H1 (cell line): ENCODE measurements around the gene KATNA1. TPM values are rescaled to one million over a fixed set of nuclear protein-coding genes. Genes with fewer than 3 reads are reported as not detected.

Experiments
- CTCF ChIA-PET: fragments of 300-600 bp; sonication (Branson Sonifier 250); formaldehyde crosslinking; loops from one replicate; lab custom pipeline; 2021; ENCODE audit not compliant: partially characterized antibody; lab: Charles Lee
- POLR2A ChIA-PET: fragments of 300-600 bp; sonication (Branson Sonifier 250); formaldehyde crosslinking; loops from one replicate; lab custom pipeline; 2021; ENCODE audit warnings: inconsistent platforms; ENCODE audit not compliant: partially characterized antibody; lab: Charles Lee
- DNase-seq, 2 experiments: peaks; one replicate each; pipeline versions ENCODE4 v3.0.0 to v3.0.0-alpha.2; 2010 to 2022; ENCODE audit warnings: low spot score in 2 of 2, low read depth in 1 of 2, mixed read lengths in 1 of 2
- FAIRE-seq: peaks from 2 replicates; lab custom pipeline; 2011; peaks lifted over from hg19 to GRCh38; lab: Jason Lieb, UNC
- H2AFZ ChIP-seq: 2 replicates; pipeline ENCODE4 v1.8.1; 2012; ENCODE audit warnings: low read length, inconsistent platforms
- H2AK5ac ChIP-seq: 2 replicates; pipeline ENCODE4 v1.6.1; 2013; ENCODE audit warnings: low read depth, low read length
- H2BK120ac ChIP-seq: replicated peaks from 2 replicates; pipeline ENCODE3; 2013; ENCODE audit warnings: low read depth, low read length, inconsistent platforms
- H2BK12ac ChIP-seq: 2 replicates; pipeline ENCODE4 v1.6.1; 2013; ENCODE audit warnings: low read depth, low read length
- H2BK15ac ChIP-seq: 2 replicates; pipeline ENCODE4 v1.6.1; 2013; ENCODE audit warnings: low read length
- H2BK20ac ChIP-seq: 2 replicates; pipeline ENCODE4 v1.6.1; 2013; ENCODE audit warnings: low read length
- H2BK5ac ChIP-seq: 2 replicates; pipeline ENCODE4 v1.6.1; 2013; ENCODE audit warnings: low read depth, low read length
- H3K14ac ChIP-seq: 2 replicates; pipeline ENCODE4 v1.6.1; 2013; ENCODE audit warnings: inconsistent platforms; ENCODE audit not compliant: insufficient read length
- H3K18ac ChIP-seq: 2 replicates; pipeline ENCODE4 v1.6.1; 2013; ENCODE audit warnings: low read length; ENCODE audit errors: extremely low read depth
- H3K23ac ChIP-seq: 2 replicates; pipeline ENCODE4 v1.6.1; 2013; ENCODE audit warnings: inconsistent platforms; ENCODE audit not compliant: insufficient read length
- H3K23me2 ChIP-seq: 2 replicates; pipeline ENCODE4 v1.6.1; 2013; ENCODE audit warnings: low read depth, low read length
- H3K27ac ChIP-seq: 2 replicates; pipeline ENCODE4 v1.6.1; 2011; ENCODE audit warnings: low read depth, low read length, inconsistent platforms
- H3K27me3 ChIP-seq, 4 experiments: replicated peaks in 1 of 4; 1 replicate in 1 of 4; 2 replicates in 3 of 4; pipeline versions ENCODE4 v1.6.1 to v1.8.1; 2011 to 2013; ENCODE audit warnings: low read length in 3 of 4, mild to moderate bottlenecking in 3 of 4, inconsistent platforms in 2 of 4, mixed read lengths in 2 of 4, moderate library complexity in 1 of 4; ENCODE audit not compliant: control insufficient read depth in 3 of 4, insufficient read depth in 3 of 4; ENCODE audit errors: extremely low read depth in 1 of 4
- H3K36me3 ChIP-seq, 4 experiments: 2 replicates each; pipeline versions ENCODE4 v1.6.1 to v1.8.1; 2011 to 2013; ENCODE audit warnings: mild to moderate bottlenecking in 4 of 4, low read length in 3 of 4, moderate library complexity in 2 of 4, control low read depth in 1 of 4, inconsistent platforms in 1 of 4; ENCODE audit not compliant: insufficient read depth in 4 of 4, control insufficient read depth in 2 of 4
- H3K4ac ChIP-seq: replicated peaks from 2 replicates; pipeline ENCODE3; 2013; ENCODE audit warnings: low read length, low read depth, mixed read lengths, inconsistent platforms; ENCODE audit not compliant: insufficient read length
- H3K4me1 ChIP-seq, 4 experiments: replicated peaks in 1 of 4; 1 replicate in 1 of 4; 2 replicates in 3 of 4; pipeline versions ENCODE4 v1.6.1 to v1.8.1; 2011 to 2013; ENCODE audit warnings: low read length in 3 of 4, inconsistent platforms in 2 of 4, mixed read lengths in 1 of 4; ENCODE audit not compliant: insufficient read depth in 4 of 4, control insufficient read depth in 3 of 4
- H3K4me2 ChIP-seq, 2 experiments: 2 replicates each; pipeline versions ENCODE4 v1.6.1 to v1.8.1; 2011 to 2013; ENCODE audit warnings: low read depth in 2 of 2, low read length in 2 of 2, control low read depth in 1 of 2, inconsistent platforms in 1 of 2, mild to moderate bottlenecking in 1 of 2; ENCODE audit not compliant: insufficient read depth in 1 of 2
- H3K4me3 ChIP-seq, 4 experiments: fragments of 200-600, 300-600 bp in 1 of 4; sonication (generic), shearing (Covaris generic), sonication (Bioruptor Twin) in 1 of 4; 2 replicates each; pipeline versions ENCODE4 v1.5.1 to v1.8.1; 2011 to 2016; ENCODE audit warnings: low read length in 4 of 4, low read depth in 3 of 4, control low read depth in 2 of 4, inconsistent platforms in 2 of 4, mild to moderate bottlenecking in 2 of 4, mixed read lengths in 1 of 4, moderate library complexity in 1 of 4; ENCODE audit not compliant: insufficient read depth in 2 of 4; ENCODE audit errors: extremely low read depth in 1 of 4
- H3K56ac ChIP-seq: replicated peaks from 2 replicates; pipeline ENCODE3; 2013; ENCODE audit warnings: low read depth, mild to moderate bottlenecking, mixed read lengths, low read length, inconsistent platforms; ENCODE audit not compliant: insufficient read length
- H3K79me1 ChIP-seq: 2 replicates; pipeline ENCODE4 v1.6.1; 2013; ENCODE audit warnings: low read depth, low read length, control low read depth
- H3K79me2 ChIP-seq, 2 experiments: 2 replicates each; pipeline versions ENCODE4 v1.6.1 to v1.8.1; 2012 to 2013; ENCODE audit warnings: low read length in 2 of 2, mild to moderate bottlenecking in 2 of 2, inconsistent platforms in 1 of 2; ENCODE audit not compliant: insufficient read depth in 2 of 2, control insufficient read depth in 1 of 2
- H3K9ac ChIP-seq, 4 experiments: replicated peaks in 1 of 4; 1 replicate in 1 of 4; 2 replicates in 3 of 4; pipeline versions ENCODE4 v1.6.1 to v1.8.1; 2011 to 2013; ENCODE audit warnings: low read depth in 3 of 4, low read length in 3 of 4, control low read depth in 2 of 4, mild to moderate bottlenecking in 2 of 4, moderate library complexity in 2 of 4, inconsistent platforms in 1 of 4; ENCODE audit errors: extremely low read depth in 1 of 4
- H3K9me3 ChIP-seq, 2 experiments: 2 replicates each; pipeline versions ENCODE4 v1.6.1 to v1.8.1; 2012 to 2013; ENCODE audit warnings: mild to moderate bottlenecking in 2 of 2, moderate library complexity in 2 of 2, control low read depth in 1 of 2, inconsistent platforms in 1 of 2, low read depth in 1 of 2, low read length in 1 of 2, mixed read lengths in 1 of 2; ENCODE audit not compliant: insufficient read depth in 2 of 2
- H4K20me1 ChIP-seq, 2 experiments: replicated peaks in 1 of 2; 2 replicates each; pipeline versions ENCODE3 to v1.8.1; 2011 to 2013; ENCODE audit warnings: inconsistent platforms in 2 of 2, low read length in 2 of 2, mild to moderate bottlenecking in 1 of 2; ENCODE audit not compliant: insufficient read depth in 2 of 2, control insufficient read depth in 1 of 2
- H4K5ac ChIP-seq: 2 replicates; pipeline ENCODE4 v1.6.1; 2013; ENCODE audit warnings: low read length, low read depth, mixed read lengths, inconsistent platforms; ENCODE audit not compliant: insufficient read length
- H4K8ac ChIP-seq: 2 replicates; pipeline ENCODE4 v1.8.0; 2013; ENCODE audit warnings: mild to moderate bottlenecking, moderate library complexity, low read length, inconsistent platforms; ENCODE audit not compliant: insufficient read depth; ENCODE audit errors: extremely low read depth
- H4K91ac ChIP-seq: replicated peaks from 2 replicates; pipeline ENCODE3; 2013; ENCODE audit warnings: low read length, mixed read lengths, inconsistent platforms; ENCODE audit not compliant: insufficient read length
- CHD2 ChIP-seq: IDR thresholded peaks from 2 replicates; pipeline ENCODE4 v1.6.1; 2012; ENCODE audit warnings: low read length, improper control_type of control experiment
- E2F6 ChIP-seq: IDR thresholded peaks from 2 replicates; pipeline ENCODE4 v1.6.1; 2012; ENCODE audit warnings: inconsistent platforms
- RXRA ChIP-seq: IDR thresholded peaks from 2 replicates; pipeline ENCODE4 v1.6.1; 2011; ENCODE audit warnings: low read depth, mild to moderate bottlenecking, low read length, moderate library complexity; ENCODE audit not compliant: insufficient read depth
- SIX5 ChIP-seq: IDR thresholded peaks from 2 replicates; pipeline ENCODE4 v1.6.1; 2011; ENCODE audit warnings: mild to moderate bottlenecking, low read depth, low read length
- SP2 ChIP-seq: IDR thresholded peaks from 2 replicates; pipeline ENCODE4 v1.6.1; 2012; ENCODE audit warnings: mild to moderate bottlenecking, low read length, inconsistent platforms
- SP4 ChIP-seq: IDR thresholded peaks from 2 replicates; pipeline ENCODE4 v1.6.1; 2012; ENCODE audit warnings: low read length, inconsistent platforms
- TAF7 ChIP-seq: optimal IDR thresholded peaks from 2 replicates; pipeline ENCODE3; 2011; ENCODE audit warnings: low read depth, mild to moderate bottlenecking, inconsistent platforms, low read length, moderate library complexity, borderline replicate concordance
- TCF12 ChIP-seq: IDR thresholded peaks from 2 replicates; pipeline ENCODE4 v1.6.1; 2011; ENCODE audit warnings: low read depth, mild to moderate bottlenecking, low read length
- USF2 ChIP-seq: IDR thresholded peaks from 2 replicates; pipeline ENCODE4 v1.6.1; 2011; ENCODE audit warnings: low read length, improper control_type of control experiment
- YY1 ChIP-seq: IDR thresholded peaks from 2 replicates; pipeline ENCODE4 v1.6.1; 2011; ENCODE audit warnings: low read depth, mild to moderate bottlenecking, low read length
- WGBS, 2 experiments: shearing (Covaris generic) in 1 of 2; methylation state at CpG; one replicate each; pipeline versions ENCODE4 v1.1.6 to v1.1.7; 2013 to 2015; ENCODE audit warnings: low lambda C conversion rate in 2 of 2, mixed read lengths in 2 of 2, inconsistent platforms in 1 of 2, low coverage in 1 of 2, missing lambda C conversion rate in 1 of 2; ENCODE audit not compliant: insufficient replicate concordance in 2 of 2, insufficient coverage in 1 of 2, insufficient read length in 1 of 2; ENCODE audit errors: extremely low coverage in 1 of 2, missing lambda C conversion rate in 1 of 2; 5-methylcytosine and 5-hydroxymethylcytosine counted together
- polyA plus RNA-seq, 7 experiments: library from polyadenylated mRNA; depleted of rRNA in 3 of 7; stranded (reverse) in 5 of 7; unstranded in 2 of 7; fragments of >200 nt in 5 of 7; fragments of 200-250 nt in 2 of 7; gene quantifications; 1 replicate in 5 of 7; 2 replicates in 1 of 7; 4 replicates in 1 of 7; pipeline versions ENCODE4 v1.2.1 to v1.2.3, GENCODE V29; 2011 to 2013; ENCODE audit warnings: missing spikeins in 2 of 7, mixed read lengths in 2 of 7
- total RNA-seq: library from RNA; stranded (reverse); fragmentation: NEBNext Ultra II Directional; extraction: Animal tissue kit (Norgen Biotek cat#: 25700); gene quantifications from 2 replicates; pipeline ENCODE4 v1.2.1, GENCODE V29; 2021
- TF ChIP-seq, protein P1 (sequence below): IDR thresholded peaks from 2 replicates; pipeline ENCODE4 v1.6.1; 2012; ENCODE audit warnings: inconsistent platforms

The KATNA1 gene
- total and polyA plus RNA-seq, 2 of the 8 experiments (the other 6 are each of a cell fraction or from before 2014, with no cell fraction given), result 7.6 to 20.3 TPM

DNA sequence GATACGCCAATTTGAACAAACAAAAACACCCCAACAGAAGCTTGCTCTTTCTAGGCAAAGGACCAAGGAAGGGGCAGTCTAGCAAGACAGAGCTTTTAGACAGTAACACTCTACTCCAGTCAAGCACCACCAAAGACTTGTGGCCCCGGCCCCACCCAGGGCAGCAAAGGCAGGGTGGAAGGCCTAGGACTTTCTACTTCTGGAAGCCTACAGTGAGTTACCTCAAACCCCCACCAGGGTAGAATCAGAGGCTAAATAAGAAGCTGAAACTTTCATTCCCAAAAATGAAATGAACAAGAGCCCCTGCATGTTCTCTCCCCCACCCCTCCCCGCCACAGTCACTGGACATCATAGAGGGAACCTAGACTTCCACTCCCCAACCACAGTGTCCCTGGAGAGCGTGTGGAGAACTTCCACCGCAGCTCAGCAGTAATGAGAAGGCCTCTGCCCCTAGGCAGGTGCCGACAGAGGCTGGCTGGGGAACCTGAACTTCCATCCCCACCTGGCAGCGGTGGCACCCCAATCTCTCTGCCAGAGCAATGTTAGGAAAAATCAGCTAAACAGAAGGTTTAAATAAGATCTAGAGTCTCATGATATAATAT, 40.0 kb downstream of the KATNA1 start:
- H2BK12ac ChIP-seq, result no peak overlapping the region
- no peak overlapping the region for H3K18ac ChIP-seq
- H2BK20ac ChIP-seq, result no peak overlapping the region
- H3K79me2 ChIP-seq, result no peaks in the 10 kb centered on the region
- H3K4ac ChIP-seq, result no peak overlapping the region
- no peak overlapping the region for H3K56ac ChIP-seq
- 92% methylated on average over 7 of the region's 7 CpGs; no CpG with 5 or more reads in 1 of the 2 experiments for WGBS, 2 experiments
- H3K27ac ChIP-seq, result no peak overlapping the region
- H4K20me1 ChIP-seq, result no peaks in the 10 kb centered on the region
- no peak for FAIRE-seq
- H2BK15ac ChIP-seq, result no peak overlapping the region
- ChIA-PET CTCF (interaction anchor here (0.7 to 2.9 kb wide), 4 partner anchors 10 to 91 kb away, joined by 3 to 12 read pairs (median 4); no protein-coding TSS in a partner anchor), POLR2A (interaction anchor here (1.1 to 2.5 kb wide), 4 partner anchors 13 to 33 kb away, joined by 3 to 8 read pairs (median 5); no protein-coding TSS in a partner anchor)
- H3K4me3 ChIP-seq, result no peak overlapping the region
- H3K4me1 ChIP-seq, result no peaks in the 10 kb centered on the region
- 0 out of 4 replicates have a peak, but pooled peaks cover 0 to 3% of the 10 kb centered on the region in 2 experiments for H3K9me3 ChIP-seq
- H4K5ac ChIP-seq, result no peak overlapping the region
- H3K23ac ChIP-seq, result no peak overlapping the region
- no peak for DNase-seq
- no peaks in the 10 kb centered on the region for H3K27me3 ChIP-seq
- H2AK5ac ChIP-seq, result no peak overlapping the region
- H3K4me2 ChIP-seq, result no peak overlapping the region
- peak overlapping the region; percentile 57; the same call in 1 of the 2 replicates for H4K8ac ChIP-seq
- no peak overlapping the region; a peak in 1 of 7 replicates for H3K9ac ChIP-seq
- H3K36me3 ChIP-seq, result no peaks in the 10 kb centered on the region; a peak in 1 of 8 replicates
- H3K14ac ChIP-seq, result no peak overlapping the region
- no peak overlapping the region for H2BK5ac ChIP-seq
- TF ChIP-seq SP2, result no peak
- no peak for TF ChIP-seq E2F6
- TF ChIP-seq YY1, result no peak
- no peak for TF ChIP-seq USF2
- TF ChIP-seq SIX5, result no peak
- TF ChIP-seq, protein P1, sequence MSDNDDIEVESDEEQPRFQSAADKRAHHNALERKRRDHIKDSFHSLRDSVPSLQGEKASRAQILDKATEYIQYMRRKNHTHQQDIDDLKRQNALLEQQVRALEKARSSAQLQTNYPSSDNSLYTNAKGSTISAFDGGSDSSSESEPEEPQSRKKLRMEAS, result no peak
- no peak for TF ChIP-seq TAF7
- no peak for TF ChIP-seq TCF12
- TF ChIP-seq RXRA, result no peak
- TF ChIP-seq SP4, result no peak
- no peak for TF ChIP-seq CHD2
- no peaks in the 10 kb centered on the region for H3K79me1 ChIP-seq
- H3K23me2 ChIP-seq, result no peaks in the 10 kb centered on the region
- no peak overlapping the region for H4K91ac ChIP-seq
- H2BK120ac ChIP-seq, result no peak overlapping the region
- H2AFZ ChIP-seq, result no peak overlapping the region
